ENCODE data around the gene SPATS2L.

Gene SPATS2L

DNA sequence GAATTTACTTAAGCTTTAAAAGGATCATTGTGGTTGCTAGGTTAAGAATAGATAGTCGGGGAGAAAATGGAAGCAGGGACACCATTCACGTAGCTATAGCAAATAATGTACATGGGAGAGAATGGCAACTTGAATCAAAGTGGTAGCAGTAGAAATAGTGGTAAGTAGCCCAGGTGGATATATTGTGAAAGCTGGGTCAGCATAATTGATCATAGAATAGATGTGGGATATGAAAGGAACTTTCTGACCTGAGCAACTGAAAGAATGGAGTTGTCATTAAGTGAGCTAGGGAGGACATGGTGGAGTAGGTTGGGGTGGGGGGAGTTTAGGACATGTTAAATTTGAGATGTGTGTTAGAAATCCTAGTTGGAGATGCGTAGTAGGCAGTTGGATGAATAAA is 221.7 kb downstream of the SPATS2L start:
- WGBS, 2 experiments: 96 to 97% methylated on average over 2 of the region's 3 CpGs
- Histone ChIP-seq H3K4me3 (ENCODE audit: insufficient read depth, low read depth, low read length) (no peak overlapping the region), H3K36me3 (ENCODE audit: control insufficient read depth, insufficient read depth, low read length) (peaks cover 2% of the 10 kb centered on the region), H3K27me3 (ENCODE audit: control insufficient read depth, insufficient read depth, low read length, poor library complexity, severe bottlenecking) (peaks cover 9% of the 10 kb centered on the region), H3K4me1 (ENCODE audit: control insufficient read depth, insufficient read depth, low read length) (peaks cover 13% of the 10 kb centered on the region), H3K27ac (ENCODE audit: insufficient read depth, low read depth, low read length, poor library complexity, severe bottlenecking) (no peak overlapping the region), H3K9me3 (ENCODE audit: control insufficient read depth, low read length) (no peaks in the 10 kb centered on the region)

Data from ectodermal cell (in vitro differentiated cells).